GM21576 (cell line): ENCODE data around the gene TNFRSF19.

Experiments used
- ATAC-seq: cut with Tn5 transposase; IDR thresholded peaks from one replicate; pipeline ENCODE4 v1.9.1; 2021; ENCODE audit warnings: mild to moderate bottlenecking, moderate library complexity; ENCODE audit not compliant: unreplicated experiment

The TNFRSF19 gene

DNA sequence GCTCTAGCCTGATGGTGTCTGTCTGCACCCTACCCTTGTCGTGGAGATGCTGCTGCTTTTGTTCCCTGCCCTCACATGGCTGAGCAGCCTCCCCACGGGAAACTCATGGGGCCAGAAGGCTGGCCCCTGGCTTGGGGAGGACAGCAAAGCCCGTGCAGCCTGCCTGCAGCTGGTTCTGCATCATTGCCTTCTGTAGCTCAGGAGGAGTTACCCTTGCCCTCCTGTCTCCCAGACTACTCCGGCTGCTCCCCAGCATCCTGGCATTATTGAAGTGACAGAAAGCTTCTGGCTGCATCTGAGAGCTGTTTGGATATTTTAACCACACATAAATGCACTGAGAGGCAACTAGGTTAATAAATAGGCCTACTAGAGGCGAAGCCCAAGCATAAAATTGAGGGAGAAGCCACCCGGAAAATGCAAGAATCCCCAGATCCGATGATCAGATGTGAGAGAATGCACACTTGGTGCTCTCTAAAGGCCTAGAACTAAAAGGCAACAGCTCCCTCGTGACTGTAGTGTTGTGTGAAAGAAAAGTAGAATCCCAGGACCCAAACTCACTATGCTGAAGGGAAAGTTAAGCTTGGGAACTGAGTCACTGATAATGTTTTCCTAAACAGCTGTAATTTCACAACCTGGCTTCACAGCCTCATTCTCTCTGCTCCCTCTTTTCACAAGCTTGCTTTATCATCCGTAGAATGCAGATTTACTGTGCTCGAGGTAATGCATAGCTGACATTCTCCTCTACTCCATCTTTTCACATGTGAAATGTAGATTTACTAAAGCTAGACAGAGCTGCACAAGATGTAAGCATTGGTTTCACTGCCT, 110.8 kb downstream of the TNFRSF19 start:
- ATAC-seq, result no peak

DNA sequence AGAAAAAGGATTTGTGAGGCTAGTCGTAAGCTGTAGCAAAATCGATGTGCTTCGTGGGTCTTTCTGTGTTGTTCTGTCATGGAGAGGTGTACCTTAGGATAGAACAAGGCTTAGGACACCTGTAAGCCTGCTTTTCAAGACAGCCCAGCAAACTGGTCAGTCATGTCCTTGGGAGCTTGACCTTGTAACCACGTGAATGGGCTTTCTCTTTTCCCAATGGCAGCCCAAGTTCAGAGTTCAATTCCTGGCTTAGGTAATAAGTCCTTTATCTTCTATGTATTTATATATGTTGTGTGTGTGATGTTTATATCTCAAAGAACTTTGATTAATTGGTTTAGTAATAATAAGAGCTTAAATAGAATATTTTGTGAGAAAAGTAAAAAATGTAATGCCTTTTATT, 112.9 kb downstream of the TNFRSF19 start:
- ATAC-seq, result no peak

DNA sequence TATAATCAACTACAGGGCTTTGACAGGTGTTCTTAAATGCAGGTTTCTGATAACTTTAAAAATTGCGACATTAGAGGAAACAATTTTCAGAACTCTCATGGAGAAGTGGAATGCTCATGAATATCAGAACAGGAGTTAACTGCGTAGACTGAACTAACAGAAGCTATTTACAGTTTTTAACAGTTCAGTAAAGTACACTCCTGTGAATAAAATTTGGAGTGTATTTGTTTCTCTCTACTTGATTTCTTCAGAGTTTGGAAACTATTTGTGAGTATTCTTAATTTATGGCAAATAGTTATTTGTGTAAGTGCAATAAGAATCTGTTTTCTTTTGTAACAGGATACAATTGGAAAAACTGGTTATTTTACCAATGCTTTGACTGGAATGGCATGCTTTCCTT, 114.4 kb downstream of the TNFRSF19 start:
- no peak for ATAC-seq

DNA sequence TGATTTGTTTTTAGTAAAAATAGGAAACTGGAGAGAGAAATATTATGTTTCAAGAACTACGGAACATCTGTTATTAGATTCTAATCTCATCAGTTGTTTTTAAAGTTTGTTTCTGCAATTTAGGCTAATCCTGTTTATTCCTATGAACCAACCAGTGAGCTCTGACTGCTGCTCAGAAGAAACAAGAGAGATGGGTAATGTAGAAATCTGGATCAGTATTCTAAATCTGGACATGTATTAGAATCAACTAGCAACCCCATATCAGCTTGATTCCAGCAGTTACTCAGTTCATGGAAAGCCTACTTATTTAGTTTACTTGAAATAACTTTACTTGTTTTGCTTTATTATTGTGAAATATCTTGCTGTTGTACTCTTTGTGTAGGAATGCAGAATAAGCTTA, 115.2 kb downstream of the TNFRSF19 start:
- no peak for ATAC-seq

DNA sequence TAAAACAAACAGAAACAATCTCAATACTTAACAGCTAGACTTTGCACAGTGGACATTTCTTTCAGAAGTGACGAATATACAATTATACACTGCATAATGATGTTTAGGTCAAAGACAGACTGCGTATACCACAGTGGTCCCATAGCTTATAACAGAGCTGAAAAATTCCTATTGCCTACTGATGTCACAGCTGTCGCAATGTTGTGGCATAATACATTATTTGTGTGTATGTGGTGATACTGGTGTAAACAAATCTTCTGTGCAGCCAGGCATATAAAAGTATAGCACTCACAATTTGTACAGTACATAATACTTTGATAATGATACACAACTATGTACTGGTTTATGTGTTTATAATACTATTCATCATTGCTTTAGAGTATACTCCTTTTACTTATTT, 116.7 kb downstream of the TNFRSF19 start:
- ATAC-seq, result no peak

DNA sequence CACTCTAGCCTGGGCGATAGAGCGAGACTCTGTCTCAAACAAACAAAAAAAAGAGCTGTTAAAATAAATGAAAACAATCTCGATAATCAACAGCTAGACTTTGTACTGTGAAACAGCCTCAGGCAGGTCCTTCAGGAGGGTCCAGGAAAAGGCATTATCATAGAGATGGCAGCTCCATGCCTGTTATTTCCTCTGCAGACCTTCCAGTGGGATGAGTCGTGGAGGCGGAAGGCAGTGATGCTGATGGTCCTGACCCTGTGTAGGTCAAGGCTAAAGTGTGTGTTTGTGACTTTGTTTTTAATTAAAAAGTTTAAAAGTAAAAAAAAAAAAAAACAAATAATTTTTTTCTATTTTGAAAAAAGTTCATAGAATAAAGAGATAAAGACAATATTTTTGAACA, 117.4 kb downstream of the TNFRSF19 start:
- no peak for ATAC-seq

DNA sequence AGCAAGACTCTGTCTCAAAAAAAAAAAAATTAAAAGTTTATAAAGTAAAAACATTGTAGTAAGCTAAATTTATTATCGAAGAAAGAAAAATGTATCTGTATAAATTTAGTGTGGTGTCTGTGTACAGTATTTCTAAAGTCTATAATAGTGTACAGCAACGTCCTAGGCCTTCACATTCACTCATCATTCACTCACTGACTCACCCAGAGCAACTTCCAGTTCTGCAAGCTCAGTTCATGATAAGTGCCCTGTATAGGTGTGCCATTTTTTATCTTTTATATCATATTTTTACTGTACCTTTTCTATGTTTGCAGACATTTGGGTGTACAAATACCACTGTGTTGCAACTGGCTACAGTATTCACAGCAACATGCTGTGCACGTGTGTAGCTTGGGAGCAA, 118.1 kb downstream of the TNFRSF19 start:
- ATAC-seq, result no peak

DNA sequence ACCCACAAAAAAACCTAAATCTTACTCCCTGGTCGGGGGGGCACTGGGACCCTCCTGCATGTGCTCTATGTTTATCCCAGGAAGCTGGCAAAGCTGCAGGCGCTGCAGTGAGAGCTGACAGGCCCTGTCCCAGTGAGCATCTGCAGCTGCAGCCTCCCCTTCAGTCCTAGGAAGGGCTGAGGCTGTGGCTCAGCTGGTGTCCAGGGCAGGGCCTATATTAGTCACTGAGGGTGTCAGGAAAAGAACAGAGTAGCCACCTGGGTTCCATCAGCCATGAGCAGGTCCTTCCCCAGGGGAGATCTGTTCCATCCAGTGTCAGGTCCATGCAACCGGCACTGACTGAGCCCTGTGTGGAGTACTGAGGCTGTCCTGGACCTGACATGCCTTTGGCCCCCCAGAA, 120.5 kb downstream of the TNFRSF19 start:
- no peak for ATAC-seq

DNA sequence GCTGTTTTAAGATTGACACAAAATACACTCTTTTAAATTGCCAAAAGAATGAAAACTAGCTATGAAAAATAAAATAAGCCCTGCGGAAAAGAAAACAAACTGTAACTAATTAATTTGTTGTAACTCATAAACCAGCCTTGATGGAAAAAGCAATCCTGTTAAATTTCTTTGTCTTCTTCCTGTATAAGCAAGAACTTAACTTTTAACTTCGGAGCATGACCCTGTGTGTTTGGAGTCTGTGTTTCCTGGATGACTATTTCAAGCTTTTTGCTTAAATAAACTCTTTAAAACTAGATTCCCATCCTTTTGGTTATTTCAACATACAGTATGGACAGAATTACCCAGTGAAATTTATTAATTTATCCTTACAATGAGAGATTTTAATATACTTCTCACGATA, 122.6 kb downstream of the TNFRSF19 start:
- ATAC-seq, result no peak

DNA sequence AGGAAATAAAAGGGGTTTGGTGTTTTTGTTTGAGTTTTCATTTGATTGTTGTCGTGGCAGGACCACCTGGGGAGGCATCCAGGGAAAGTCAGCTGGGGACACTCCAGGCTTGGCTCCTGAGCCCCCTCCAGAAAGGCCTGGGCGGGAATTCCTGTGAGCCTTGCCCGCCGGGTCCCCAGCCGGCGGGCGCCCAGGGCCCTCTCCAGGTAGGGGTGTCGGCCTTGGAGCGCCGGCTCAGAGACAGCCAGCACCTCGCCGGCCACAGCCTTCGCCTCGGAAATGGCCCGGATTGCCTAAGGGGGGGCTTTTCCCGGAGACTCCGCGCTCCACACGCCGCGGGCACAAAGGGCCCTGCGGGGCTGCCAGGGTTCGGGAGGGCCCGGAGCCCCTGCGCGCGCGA, 125.0 kb downstream of the TNFRSF19 start:
- ATAC-seq, result no peak

DNA sequence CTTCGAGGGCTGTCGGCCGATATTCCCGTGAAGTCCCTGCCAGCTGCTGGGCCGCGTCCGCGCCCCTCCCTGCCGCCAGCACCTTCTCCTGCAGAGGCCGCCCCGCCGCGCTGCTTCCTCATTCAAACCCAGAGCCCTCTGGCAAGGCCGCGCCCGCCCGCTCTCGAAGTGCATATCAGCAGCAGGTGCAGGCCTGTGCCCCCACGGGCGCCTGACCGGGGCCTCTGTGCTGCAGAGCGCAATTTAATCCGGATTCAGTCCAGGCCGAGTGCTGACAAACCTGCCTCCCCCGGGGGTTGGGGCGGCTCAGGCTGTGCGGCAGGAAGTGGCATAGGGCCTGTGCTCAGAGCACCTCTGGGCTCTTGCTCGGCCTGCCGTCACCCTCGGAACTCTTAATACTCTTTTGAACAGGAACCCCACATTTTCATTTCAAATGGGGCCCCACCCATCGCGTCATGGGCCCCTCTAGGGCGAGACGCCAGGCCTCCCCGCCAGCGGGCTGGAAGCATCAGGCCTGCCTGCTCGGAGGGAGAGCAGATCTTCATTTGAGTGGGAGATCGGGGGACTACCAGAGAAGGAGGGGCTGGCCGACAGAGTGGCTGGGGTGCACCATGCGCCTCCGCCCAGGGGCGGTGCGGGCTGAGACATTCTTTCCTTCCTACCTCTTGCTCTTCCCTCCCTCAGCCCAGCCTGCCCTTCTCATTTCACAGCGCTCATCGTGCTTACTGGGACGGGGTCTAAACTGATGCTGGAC, 125.7 kb downstream of the TNFRSF19 start:
- peak; percentile 91 for ATAC-seq

DNA sequence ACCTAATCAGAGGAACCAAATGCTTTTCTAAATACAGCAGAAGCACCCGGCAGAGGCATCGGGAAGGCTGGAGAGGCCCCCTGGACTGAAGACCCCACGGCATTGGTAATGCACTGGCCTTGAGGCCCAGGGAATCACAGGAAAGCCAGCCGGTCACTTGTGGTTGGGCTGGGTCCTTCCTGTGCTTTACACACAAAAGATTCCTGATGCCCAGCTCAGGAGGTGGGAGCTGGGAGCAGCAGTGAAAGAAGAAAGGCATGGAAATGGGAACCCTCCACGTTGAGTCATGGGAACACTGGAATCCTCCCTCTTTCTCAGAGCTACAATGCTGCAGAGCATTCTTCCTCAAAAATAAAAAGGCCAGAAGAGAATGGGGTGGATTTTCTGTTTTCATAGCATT, 126.4 kb downstream of the TNFRSF19 start:
- no peak for ATAC-seq

DNA sequence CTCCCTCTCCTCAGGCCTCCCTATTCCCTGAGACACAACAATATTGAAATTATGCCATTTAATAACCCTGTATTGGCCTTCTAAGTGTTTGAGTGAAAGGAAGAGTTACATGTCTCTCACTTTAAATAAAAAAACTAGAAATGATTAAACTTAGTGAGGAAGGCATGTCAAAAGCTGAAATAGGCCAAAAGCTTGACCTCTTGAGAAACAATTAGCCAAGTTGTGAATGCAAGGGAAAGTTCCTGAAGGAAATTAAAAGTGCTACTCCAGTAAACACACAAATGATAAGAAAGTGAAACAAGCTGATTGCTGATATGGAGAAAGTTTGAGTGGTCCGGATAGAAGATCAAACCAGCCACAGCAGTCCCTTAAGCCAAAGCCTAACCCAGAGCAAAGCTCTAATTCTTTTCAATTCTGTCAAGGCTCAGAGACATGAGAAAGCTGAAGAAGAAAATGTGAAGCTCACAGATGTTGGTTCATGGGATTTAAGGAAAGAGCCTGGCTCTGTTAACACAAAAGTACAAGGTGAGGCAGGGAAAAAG, 127.6 kb downstream of the TNFRSF19 start:
- ATAC-seq, result no peak

DNA sequence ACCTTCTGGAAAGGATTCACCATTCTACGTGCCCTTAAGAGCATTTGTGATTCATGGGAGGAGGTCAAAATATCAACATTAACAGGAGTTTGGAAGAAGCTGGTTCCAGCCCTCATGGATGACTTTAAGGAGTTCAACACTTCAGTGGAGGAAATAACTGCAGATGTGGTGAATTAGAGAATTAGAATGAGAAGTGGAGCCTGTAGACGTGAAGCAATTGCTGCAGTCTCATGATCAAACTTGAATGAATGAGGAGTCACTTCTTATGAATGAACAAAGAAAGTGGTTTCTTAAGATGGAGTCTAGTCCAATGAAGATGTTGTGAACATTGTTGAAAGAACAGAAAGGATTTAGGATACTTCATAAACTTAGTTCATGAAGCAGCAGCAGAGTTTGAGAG, 129.1 kb downstream of the TNFRSF19 start:
- ATAC-seq, result no peak

DNA sequence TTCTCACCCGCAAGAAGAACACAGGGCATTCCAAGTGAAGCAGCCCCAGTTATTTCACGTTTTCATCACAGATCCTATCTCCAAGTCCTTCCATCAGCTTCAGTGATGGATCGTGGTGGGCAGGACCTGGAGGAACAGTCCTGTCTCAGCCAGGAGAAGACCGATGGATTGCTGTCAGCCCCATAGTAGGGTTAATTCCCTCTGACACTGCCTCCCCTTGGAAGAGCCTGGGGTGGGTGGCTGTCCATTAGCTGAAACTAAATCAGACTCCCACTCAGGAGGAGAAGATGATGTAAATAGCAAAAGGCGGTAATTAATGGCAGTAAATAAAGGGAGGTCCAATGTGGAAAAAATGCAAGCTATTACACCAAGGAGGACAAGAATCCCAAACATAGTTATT, 131.0 kb downstream of the TNFRSF19 start:
- no peak for ATAC-seq

DNA sequence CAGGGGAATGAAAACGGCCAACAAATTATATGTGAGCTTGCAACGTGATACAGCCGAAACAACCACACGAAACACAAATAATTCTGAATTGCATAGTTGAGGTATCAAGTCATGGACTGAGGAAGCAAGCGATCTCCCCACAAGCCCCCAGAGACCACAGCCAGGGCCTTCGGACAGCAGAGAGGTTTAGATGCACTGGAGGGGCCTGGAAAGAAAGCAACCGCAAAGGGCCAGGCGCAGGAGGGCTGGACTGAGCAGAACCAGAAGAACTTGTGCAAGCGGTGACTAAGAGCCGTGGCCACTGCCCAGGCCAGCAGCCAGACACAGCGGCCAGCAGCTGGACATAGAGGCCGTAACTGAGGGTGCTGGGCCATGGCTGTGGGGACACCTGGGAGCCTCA, 131.4 kb downstream of the TNFRSF19 start:
- no peak for ATAC-seq

DNA sequence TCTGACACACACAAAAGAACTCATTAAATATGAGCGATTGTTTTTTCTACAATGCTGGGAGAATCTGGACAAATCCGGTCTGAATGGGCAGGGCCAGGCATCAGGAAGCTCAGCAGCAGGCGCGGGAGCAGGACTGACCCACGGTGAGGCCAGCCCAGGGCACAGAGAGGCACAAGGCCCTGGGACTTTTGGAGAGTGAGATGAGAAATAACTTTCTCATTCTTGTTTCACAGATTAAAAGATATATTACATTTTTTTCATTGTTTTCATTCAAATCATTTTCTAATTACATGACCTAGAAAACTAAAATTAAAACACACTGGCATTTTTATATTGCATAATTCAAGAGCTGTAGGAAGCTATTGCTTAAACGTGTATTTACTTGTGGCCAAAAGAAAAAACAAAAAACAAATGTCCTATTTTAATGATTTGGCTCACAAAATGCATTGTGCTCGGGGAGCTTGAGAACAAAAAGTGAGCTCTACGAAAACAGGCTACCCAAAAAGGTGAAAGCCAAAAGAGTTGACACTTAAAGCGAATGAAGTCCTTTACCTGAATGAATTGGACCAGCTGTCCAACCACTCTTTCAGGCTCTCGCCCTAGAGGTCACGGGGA, 133.1 kb downstream of the TNFRSF19 start:
- no peak for ATAC-seq

DNA sequence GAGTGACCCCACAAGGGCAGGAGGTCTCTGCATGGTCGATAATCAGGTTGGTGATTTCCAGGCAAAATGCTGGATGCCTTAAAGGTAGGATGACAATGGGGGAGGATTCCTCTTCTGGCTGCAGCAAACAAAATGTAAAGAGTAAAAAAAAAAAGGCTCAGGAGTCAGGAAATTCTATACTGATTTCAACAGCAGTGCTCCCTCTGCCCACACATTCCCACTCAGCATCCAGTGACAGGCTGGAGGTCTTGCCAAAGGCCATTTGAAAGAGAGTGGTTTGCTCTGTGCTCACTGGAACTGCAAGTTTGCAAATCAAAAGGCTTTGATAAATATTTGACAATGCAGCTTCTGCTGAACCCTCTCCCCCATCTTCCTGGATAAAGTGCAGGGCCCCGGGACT, 135.4 kb downstream of the TNFRSF19 start:
- no peak for ATAC-seq

DNA sequence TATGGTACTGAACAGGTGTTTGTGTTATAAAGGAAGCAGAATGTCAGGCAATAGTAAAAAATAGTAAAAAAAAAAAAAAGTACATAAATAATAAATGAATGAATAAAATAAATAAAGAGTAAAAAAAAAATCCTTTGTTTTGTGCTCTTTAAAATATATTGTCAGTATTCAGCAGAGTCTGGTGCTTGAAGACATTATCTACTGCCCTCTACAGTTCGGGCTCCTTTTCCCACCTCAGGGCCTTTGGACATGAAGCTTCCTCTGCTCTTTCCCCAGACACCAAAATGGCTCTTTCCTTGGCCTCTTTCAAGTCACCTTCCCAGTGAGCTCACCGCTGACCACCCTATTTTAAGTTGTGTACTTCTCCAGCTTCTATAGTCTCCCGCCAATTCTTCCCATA, 137.5 kb downstream of the TNFRSF19 start:
- no peak for ATAC-seq

DNA sequence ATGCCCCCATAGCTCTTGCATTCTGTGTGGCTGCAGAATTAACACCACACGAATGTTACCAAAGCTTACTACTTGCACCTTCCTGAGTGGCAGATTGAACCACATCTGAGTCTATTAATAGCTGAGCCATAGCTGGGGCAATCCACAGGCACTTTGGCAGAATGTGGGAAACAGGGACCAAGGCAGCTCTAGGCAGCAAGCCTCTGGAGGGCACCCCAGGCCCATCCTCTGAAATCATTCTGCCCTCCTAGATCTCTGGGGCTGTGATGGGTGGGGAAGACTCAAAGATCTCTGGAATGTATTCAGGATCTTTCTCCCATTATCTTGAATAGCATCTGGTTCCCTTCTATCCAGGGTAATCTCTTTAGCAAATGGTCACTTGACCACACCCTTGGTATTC, 139.3 kb downstream of the TNFRSF19 start:
- ATAC-seq, result no peak

DNA sequence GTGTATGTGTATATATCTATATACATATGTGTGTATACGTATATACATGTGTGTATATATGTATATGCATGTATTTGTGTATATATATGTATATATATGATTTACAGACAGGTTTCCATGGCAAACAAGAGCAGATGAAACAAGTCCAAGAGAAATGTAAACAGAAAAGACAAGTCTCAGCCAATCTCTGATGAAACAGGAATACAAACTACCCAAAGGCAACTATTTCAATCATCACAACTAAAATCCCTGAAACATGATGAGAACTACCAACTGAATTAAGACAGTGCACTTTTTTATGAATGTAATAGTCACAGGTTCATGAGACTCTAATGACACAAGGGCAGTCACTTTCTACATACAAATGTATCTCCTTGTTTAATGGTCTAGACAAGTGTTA, 140.2 kb downstream of the TNFRSF19 start:
- ATAC-seq, result no peak

DNA sequence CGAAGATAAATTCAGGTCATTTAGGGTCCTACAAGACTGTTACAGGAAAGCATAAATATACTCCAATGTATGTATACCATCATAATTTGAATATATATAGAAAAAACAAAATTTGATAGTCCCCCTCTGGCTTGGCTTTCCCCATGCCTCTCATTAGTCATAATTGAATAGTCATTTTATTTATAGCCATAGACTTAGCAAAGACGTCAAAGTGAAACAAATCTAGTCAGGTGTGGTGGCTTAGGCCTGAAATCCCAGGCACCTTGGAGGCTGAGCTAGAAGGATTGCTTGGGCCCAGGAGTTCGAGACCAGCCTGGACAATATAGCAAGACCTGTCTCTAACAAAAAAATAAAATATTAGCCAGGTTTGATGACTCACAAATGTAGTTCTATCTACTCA, 141.1 kb downstream of the TNFRSF19 start:
- ATAC-seq, result no peak
